Neutrophil (primary cell): ENCODE data around the gene NDNF.

Experiments used
- H3K27ac ChIP-seq: fragments of 200-600 bp; sonication (generic); 2 replicates; pipeline ENCODE4 v1.5.1; 2016; ENCODE audit warnings: mild to moderate bottlenecking, moderate library complexity
- H3K27me3 ChIP-seq: fragments of 200-600 bp; sonication (generic); 2 replicates; pipeline ENCODE4 v1.6.0; 2016; ENCODE audit warnings: mild to moderate bottlenecking
- H3K36me3 ChIP-seq: fragments of 200-600 bp; sonication (generic); 2 replicates; pipeline ENCODE4 v1.5.1; 2017
- H3K4me1 ChIP-seq, 2 experiments: fragments of 200-600 bp in 1 of 2; sonication (generic) in 1 of 2; 1 replicate in 1 of 2; 2 replicates in 1 of 2; pipeline versions ENCODE4 v1.5.1 to v1.6.1; 2013 to 2016; ENCODE audit warnings: low read depth in 1 of 2, low read length in 1 of 2, mild to moderate bottlenecking in 1 of 2, moderate library complexity in 1 of 2; ENCODE audit not compliant: control insufficient read depth in 1 of 2, insufficient read depth in 1 of 2
- H3K4me3 ChIP-seq, 2 experiments: fragments of 200-600 bp in 1 of 2; sonication (generic) in 1 of 2; 1 replicate in 1 of 2; 2 replicates in 1 of 2; pipeline ENCODE4 v1.5.1; 2013 to 2016; ENCODE audit warnings: low read depth in 1 of 2, low read length in 1 of 2, mild to moderate bottlenecking in 1 of 2, moderate library complexity in 1 of 2
- H3K9me3 ChIP-seq: fragments of 200-600 bp; sonication (generic); 2 replicates; pipeline ENCODE4 v1.5.1; 2016
- CTCF ChIP-seq: fragments of 200-600 bp; sonication (generic); IDR thresholded peaks from 2 replicates; pipeline ENCODE4 v1.5.1; 2016; ENCODE audit warnings: antibody characterized with exemption

NDNF gene

GRCh38 chr4:121009578-121010478 is 62.5 kb downstream of the NDNF start:
- no peak for TF ChIP-seq CTCF
- Histone ChIP-seq H3K27ac (no peak overlapping the region), H3K36me3 (no peaks in the 10 kb centered on the region), H3K4me1 (no peaks in the 10 kb centered on the region), H3K9me3 (no peaks in the 10 kb centered on the region), H3K27me3 (no peaks in the 10 kb centered on the region), H3K4me3 (no peak overlapping the region)

DNA sequence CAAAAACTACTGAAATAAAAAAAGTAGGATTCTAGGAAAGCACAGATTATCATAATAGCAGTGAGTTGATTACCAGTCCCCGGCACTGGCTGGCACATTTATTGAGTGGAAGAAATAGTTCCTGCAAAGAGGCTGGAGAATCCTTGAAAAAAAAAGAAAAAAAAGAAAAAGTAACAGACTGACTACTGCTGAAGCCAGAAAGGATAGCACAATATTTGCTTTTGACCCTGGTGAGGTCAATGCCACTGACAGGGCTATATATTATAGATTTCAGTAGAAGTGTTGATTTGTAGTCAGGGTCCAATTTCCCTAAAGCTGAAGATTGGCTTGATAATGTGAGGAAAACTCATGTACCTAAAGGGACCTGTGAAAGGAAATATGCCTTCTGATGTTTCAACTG is 64.7 kb downstream of the NDNF start:
- TF ChIP-seq CTCF = no peak
- Histone ChIP-seq H3K4me1 (no peaks in the 10 kb centered on the region), H3K9me3 (no peaks in the 10 kb centered on the region), H3K27me3 (no peaks in the 10 kb centered on the region), H3K4me3 (no peak overlapping the region), H3K36me3 (no peaks in the 10 kb centered on the region), H3K27ac (no peak overlapping the region)

DNA sequence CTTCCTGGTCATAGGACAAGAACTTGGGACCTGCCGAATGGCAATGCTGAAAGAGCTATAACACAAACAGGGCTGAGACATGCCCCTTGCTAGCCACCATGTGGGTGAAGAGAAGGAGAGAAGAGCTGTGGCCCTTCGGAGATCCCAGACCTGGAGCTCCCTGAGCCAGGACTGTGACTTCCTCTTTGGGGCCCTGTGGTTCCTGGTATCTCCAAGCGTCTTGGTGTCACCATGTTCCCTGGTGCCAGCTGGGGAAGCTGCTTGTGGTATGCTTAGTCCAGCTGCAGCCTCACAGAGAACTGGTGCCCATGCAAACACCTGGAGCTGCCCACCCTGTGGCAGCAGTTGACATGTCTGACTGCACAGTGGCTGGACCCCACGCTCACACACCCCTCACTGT is 68.5 kb downstream of the NDNF start:
- TF ChIP-seq CTCF = no peak
- H3K27ac ChIP-seq = no peak overlapping the region

GRCh38 chr4:120995266-120996010 is 76.9 kb downstream of the NDNF start:
- TF ChIP-seq CTCF = no peak
- Histone ChIP-seq H3K27me3 (no peaks in the 10 kb centered on the region), H3K4me3 (no peak overlapping the region), H3K36me3 (no peaks in the 10 kb centered on the region), H3K27ac (no peak overlapping the region), H3K4me1 (no peaks in the 10 kb centered on the region), H3K9me3 (no peaks in the 10 kb centered on the region)

More for the DNA sequence above, 68.5 kb downstream of the NDNF start:
- H3K4me1 ChIP-seq = no peaks in the 10 kb centered on the region
- H3K36me3 ChIP-seq = no peaks in the 10 kb centered on the region
- no peak overlapping the region for H3K4me3 ChIP-seq
- H3K9me3 ChIP-seq = peaks cover 4% of the 10 kb centered on the region
- H3K27me3 ChIP-seq = no peaks in the 10 kb centered on the region

DNA sequence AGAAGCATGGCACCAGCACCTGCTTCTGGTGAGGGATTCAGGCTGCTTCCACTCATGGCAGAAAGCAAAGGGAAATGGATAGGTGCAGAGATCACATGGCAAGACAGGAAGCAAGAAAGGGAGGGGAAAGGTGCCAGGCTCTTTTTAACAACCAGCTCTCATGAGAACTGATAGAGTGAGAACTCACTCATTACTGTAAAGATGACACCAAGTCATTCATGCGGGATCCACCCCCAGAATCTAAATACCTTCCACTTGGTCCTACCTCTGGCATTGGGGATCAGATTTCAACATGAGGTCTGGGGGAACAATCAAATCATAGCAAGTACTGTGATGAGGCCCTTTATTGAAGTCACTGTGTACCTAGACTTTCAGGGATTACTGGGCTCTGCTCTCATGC is 77.8 kb downstream of the NDNF start:
- no peaks in the 10 kb centered on the region for H3K27me3 ChIP-seq
- no peak overlapping the region for H3K27ac ChIP-seq
- TF ChIP-seq CTCF = no peak
- no peaks in the 10 kb centered on the region for H3K9me3 ChIP-seq
- no peaks in the 10 kb centered on the region for H3K4me1 ChIP-seq
- no peaks in the 10 kb centered on the region for H3K36me3 ChIP-seq
- H3K4me3 ChIP-seq = no peak overlapping the region
